Hepatocyte (in vitro differentiated cells): ENCODE results near the gene PRXL2B. TPM values are rescaled to one million over a fixed set of nuclear protein-coding genes. Genes with fewer than 3 reads are reported as not detected.
"Not testable (repeated sequence)": the region's sequence is repeated elsewhere in the genome, so short reads cannot be mapped to it uniquely, and the experiment has no call there.

Experiments used
- DNase-seq: peaks from one replicate; pipeline ENCODE4 v3.0.0-alpha.2; 2016; ENCODE audit warnings: low spot score
- H2AFZ ChIP-seq: fragments of 200-600 bp; sonication (generic); 2 replicates; pipeline ENCODE4 v1.6.0; 2016; ENCODE audit warnings: antibody characterized with exemption, mild to moderate bottlenecking
- H3K27ac ChIP-seq: fragments of 200-600 bp; sonication (generic); 2 replicates; pipeline ENCODE4 v1.5.1; 2016; ENCODE audit warnings: mild to moderate bottlenecking
- H3K27me3 ChIP-seq: fragments of 200-600 bp; sonication (generic); 2 replicates; pipeline ENCODE4 v1.6.1; 2016
- H3K36me3 ChIP-seq: fragments of 200-600 bp; sonication (generic); replicated peaks from 2 replicates; pipeline ENCODE4 v1.5.1; 2016; ENCODE audit warnings: low read depth; ENCODE audit not compliant: insufficient read depth
- H3K4me1 ChIP-seq: fragments of 200-600 bp; sonication (generic); 2 replicates; pipeline ENCODE4 v1.5.1; 2016; ENCODE audit warnings: mild to moderate bottlenecking, moderate library complexity; ENCODE audit not compliant: insufficient read depth
- H3K4me2 ChIP-seq: fragments of 200-600 bp; sonication (generic); 2 replicates; pipeline ENCODE4 v1.6.0; 2016
- H3K4me3 ChIP-seq: fragments of 200-600 bp; sonication (generic); 2 replicates; pipeline ENCODE4 v1.5.1; 2016; ENCODE audit warnings: mild to moderate bottlenecking
- H3K79me2 ChIP-seq: fragments of 200-600 bp; sonication (generic); 2 replicates; pipeline ENCODE4 v1.6.0; 2017; ENCODE audit warnings: mild to moderate bottlenecking
- H3K9me2 ChIP-seq: fragments of 200-600 bp; sonication (generic); replicated peaks from 2 replicates; pipeline ENCODE4 v1.6.0; 2017; ENCODE audit warnings: mild to moderate bottlenecking; ENCODE audit not compliant: insufficient read depth
- H3K9me3 ChIP-seq: fragments of 200-600 bp; sonication (generic); 2 replicates; pipeline ENCODE4 v1.5.1; 2016; ENCODE audit warnings: low read depth, mild to moderate bottlenecking
- H4K20me1 ChIP-seq: fragments of 200-600 bp; sonication (generic); 2 replicates; pipeline ENCODE4 v1.6.0; 2016; ENCODE audit warnings: mild to moderate bottlenecking; ENCODE audit not compliant: insufficient read depth, poor library complexity, severe bottlenecking
- EZH2 ChIP-seq: fragments of 200-600 bp; sonication (generic); IDR thresholded peaks from 2 replicates; pipeline ENCODE4 v1.6.1; 2016; ENCODE audit warnings: antibody characterized with exemption, mild to moderate bottlenecking, borderline replicate concordance
- EZH2phosphoT487 ChIP-seq: fragments of 200-600 bp; sonication (generic); IDR thresholded peaks from one replicate; pipeline ENCODE4 v1.6.1; 2018; ENCODE audit warnings: antibody characterized with exemption, mild to moderate bottlenecking, low read depth, moderate library complexity; ENCODE audit not compliant: unreplicated experiment, severe bottlenecking
- WGBS: methylation state at CpG from one replicate; pipeline ENCODE4 v1.1.6; 2016; ENCODE audit warnings: low lambda C conversion rate; ENCODE audit errors: missing lambda C conversion rate; 5-methylcytosine and 5-hydroxymethylcytosine counted together
- polyA plus RNA-seq: library from polyadenylated mRNA; unstranded; fragments of >200 nt; fragmentation: Nextera tagmentation; extraction: Ambion mirVana; gene quantifications from 2 replicates; pipeline ENCODE4 v1.2.1, GENCODE V29; 2016
- total RNA-seq: library from RNA; depleted of rRNA; stranded (reverse); fragments of >200 nt; gene quantifications from 2 replicates; pipeline ENCODE4 v1.2.3, GENCODE V29; 2014
- TF ChIP-seq, protein P1 (sequence below): fragments of 200-600 bp; sonication (generic); IDR thresholded peaks from 2 replicates; pipeline ENCODE4 v1.5.1; 2016; ENCODE audit warnings: antibody characterized with exemption, mild to moderate bottlenecking; ENCODE audit not compliant: poor library complexity

The PRXL2B gene
- total and polyA plus RNA-seq, 2 experiments from 2014 or later = 36.7 to 41.4 TPM

DNA sequence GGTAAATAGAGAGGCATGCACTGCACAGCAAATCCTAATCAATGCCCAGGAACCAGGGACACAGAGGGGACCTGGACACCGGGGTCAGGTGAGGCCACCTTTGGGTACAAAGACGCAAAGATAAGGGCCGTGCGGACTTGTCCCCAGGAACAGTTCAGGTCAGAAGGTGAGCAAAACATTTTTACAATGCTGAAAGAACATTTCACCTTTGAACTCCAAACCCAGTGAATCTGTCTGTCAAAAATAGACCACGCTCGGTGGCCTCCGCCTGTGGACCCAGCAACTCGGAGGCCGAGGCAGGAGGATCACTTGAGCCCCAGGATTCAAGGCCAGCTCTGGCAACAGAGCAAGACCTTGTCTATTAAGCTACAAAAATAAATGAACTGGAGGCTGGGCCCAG lies 15.2 kb upstream of the PRXL2B start:
- Histone ChIP-seq H3K27ac (no peak overlapping the region), H3K4me1 (peaks cover 10% of the 10 kb centered on the region), H3K79me2 (no peaks in the 10 kb centered on the region), H4K20me1 (no peaks in the 10 kb centered on the region), H3K4me2 (no peak overlapping the region), H3K9me2 (no peaks in the 10 kb centered on the region), H3K36me3 (no peaks in the 10 kb centered on the region), H3K4me3 (no peak overlapping the region), H3K9me3 (no peaks in the 10 kb centered on the region), H2AFZ (no peak overlapping the region), H3K27me3 (no peaks in the 10 kb centered on the region)
- 82% methylated on average over 9 of the region's 9 CpGs for WGBS
- no peak for DNase-seq
- TF ChIP-seq EZH2phosphoT487 = no peak
- TF ChIP-seq, protein P1, sequence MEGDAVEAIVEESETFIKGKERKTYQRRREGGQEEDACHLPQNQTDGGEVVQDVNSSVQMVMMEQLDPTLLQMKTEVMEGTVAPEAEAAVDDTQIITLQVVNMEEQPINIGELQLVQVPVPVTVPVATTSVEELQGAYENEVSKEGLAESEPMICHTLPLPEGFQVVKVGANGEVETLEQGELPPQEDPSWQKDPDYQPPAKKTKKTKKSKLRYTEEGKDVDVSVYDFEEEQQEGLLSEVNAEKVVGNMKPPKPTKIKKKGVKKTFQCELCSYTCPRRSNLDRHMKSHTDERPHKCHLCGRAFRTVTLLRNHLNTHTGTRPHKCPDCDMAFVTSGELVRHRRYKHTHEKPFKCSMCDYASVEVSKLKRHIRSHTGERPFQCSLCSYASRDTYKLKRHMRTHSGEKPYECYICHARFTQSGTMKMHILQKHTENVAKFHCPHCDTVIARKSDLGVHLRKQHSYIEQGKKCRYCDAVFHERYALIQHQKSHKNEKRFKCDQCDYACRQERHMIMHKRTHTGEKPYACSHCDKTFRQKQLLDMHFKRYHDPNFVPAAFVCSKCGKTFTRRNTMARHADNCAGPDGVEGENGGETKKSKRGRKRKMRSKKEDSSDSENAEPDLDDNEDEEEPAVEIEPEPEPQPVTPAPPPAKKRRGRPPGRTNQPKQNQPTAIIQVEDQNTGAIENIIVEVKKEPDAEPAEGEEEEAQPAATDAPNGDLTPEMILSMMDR = no peak

DNA sequence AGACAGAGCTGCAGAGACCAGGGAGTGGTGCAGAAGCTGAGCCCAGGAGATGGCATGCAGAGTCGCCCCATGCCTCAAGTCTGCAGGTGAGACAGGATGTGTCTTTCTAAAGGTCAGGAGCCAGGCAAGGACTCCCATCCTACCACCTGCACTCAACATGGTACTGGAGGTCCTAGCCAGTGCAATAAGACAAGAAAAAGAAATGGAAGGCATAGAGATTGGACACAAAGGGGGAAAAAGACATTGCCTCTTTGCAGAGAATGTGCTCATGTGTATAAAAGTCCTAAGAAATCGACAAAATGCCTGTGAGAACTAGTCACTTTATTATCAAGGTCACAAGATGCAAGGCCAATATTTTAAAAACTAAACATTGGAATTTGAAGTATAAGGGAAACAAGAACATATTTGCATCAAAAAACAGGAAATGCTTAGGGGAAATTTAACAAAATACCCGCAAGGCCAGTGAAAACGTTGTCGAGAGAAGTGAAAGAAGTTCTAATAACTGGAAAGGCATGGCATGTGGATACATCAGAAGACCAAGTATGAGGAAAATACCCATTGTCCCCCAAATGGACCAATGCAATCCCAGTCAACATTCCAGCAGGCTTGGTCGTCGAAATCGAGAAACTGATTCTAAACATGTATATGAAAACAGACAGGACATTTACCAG lies 13.2 kb upstream of the PRXL2B start:
- Histone ChIP-seq H3K9me2 (no peaks in the 10 kb centered on the region), H3K9me3 (no peaks in the 10 kb centered on the region), H3K79me2 (no peaks in the 10 kb centered on the region), H2AFZ (no peak overlapping the region), H3K4me3 (no peak overlapping the region), H4K20me1 (no peaks in the 10 kb centered on the region), H3K36me3 (no peaks in the 10 kb centered on the region), H3K4me2 (no peak overlapping the region), H3K27ac (no peak overlapping the region), H3K4me1 (peaks cover 21% of the 10 kb centered on the region), H3K27me3 (no peaks in the 10 kb centered on the region)
- no peak for DNase-seq
- WGBS = 93% methylated on average over 8 of the region's 8 CpGs
- TF ChIP-seq EZH2phosphoT487 = no peak

DNA sequence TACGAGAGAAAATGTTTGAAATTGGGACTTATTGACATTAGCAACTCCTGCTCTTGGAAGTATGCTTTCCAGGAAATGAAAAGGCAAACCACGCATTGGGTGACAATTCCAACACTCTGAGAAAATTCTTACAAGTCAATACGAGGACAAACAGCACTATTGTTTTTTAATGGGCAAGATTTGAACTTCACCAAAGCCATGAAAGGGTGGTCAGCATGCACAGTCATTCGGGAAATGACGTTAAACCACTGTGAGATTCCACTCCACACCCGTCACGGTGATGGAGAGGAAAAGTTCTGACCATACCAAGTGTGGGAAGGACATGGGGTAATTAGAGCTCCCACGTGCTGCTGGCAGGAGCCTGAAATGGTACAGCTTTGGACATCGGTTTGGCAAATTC lies 12.2 kb upstream of the PRXL2B start:
- no peak overlapping the region for H3K27ac ChIP-seq
- H3K79me2 ChIP-seq = no peaks in the 10 kb centered on the region
- H3K36me3 ChIP-seq = no peaks in the 10 kb centered on the region
- H3K27me3 ChIP-seq = no peaks in the 10 kb centered on the region
- no peak for DNase-seq
- H4K20me1 ChIP-seq = no peaks in the 10 kb centered on the region
- no peak overlapping the region for H3K4me3 ChIP-seq
- 87% methylated on average over 9 of the region's 9 CpGs for WGBS
- H3K9me2 ChIP-seq = no peaks in the 10 kb centered on the region
- H2AFZ ChIP-seq = no peak overlapping the region
- H3K4me2 ChIP-seq = no peak overlapping the region
- TF ChIP-seq, protein P1 = no peak
- TF ChIP-seq EZH2phosphoT487 = no peak
- TF ChIP-seq EZH2 = no peak
- H3K4me1 ChIP-seq = peaks cover 26% of the 10 kb centered on the region
- no peaks in the 10 kb centered on the region for H3K9me3 ChIP-seq

GRCh38 chr1:2575801-2576663 lies 10.5 kb upstream of the PRXL2B start:
- Histone ChIP-seq H3K27me3 (no peaks in the 10 kb centered on the region), H3K4me1 (peaks cover 26% of the 10 kb centered on the region), H3K9me2 (no peaks in the 10 kb centered on the region), H3K79me2 (no peaks in the 10 kb centered on the region), H3K9me3 (no peaks in the 10 kb centered on the region), H3K36me3 (no peaks in the 10 kb centered on the region), H3K27ac (peak overlapping the region; percentile 99), H4K20me1 (no peaks in the 10 kb centered on the region), H3K4me3 (no peak overlapping the region), H2AFZ (no peak overlapping the region), H3K4me2 (peak overlapping the region; percentile 61)
- 68% methylated on average over 22 of the region's 23 CpGs for WGBS
- TF ChIP-seq, protein P1 = no peak
- TF ChIP-seq EZH2phosphoT487 (no peak), EZH2 (no peak)
- DNase-seq = peak; percentile 89

DNA sequence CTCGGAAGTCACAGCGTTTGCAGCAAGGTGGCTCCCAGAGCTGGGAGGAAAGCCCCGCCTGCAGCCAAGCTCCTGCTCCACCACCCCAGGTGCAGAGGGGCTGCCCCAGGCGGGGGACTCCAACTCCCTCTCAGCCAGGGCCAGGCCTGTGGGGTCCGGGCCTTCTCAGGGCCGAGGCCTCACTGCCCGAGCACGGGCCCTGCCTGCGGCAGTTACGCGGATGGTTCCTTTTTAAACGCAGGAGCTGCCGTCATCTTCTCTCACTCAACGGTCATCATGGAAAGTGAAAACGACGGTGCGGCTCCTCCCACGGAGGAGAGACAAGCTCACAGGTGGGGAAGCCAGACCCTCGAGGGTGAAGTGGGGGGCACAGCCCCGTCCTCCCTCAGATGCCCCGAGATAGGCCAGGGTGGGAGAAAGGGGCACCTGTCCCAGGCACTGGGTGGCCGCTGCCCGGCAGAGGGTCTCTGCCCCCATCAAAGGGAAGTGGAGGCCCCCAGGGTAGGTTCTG lies 9.0 kb upstream of the PRXL2B start:
- not testable (repeated sequence) for H3K4me3 ChIP-seq

More for the DNA sequence above, 9.0 kb upstream of the PRXL2B start:
- H3K27me3 ChIP-seq, H3K9me3 ChIP-seq, DNase-seq, H3K9me2 ChIP-seq, H2AFZ ChIP-seq, H4K20me1 ChIP-seq, H3K36me3 ChIP-seq, H3K79me2 ChIP-seq: not testable (repeated sequence)
- Histone ChIP-seq H3K4me2 (peak overlapping the region; percentile 39), H3K4me1 (peaks cover 26% of the 10 kb centered on the region), H3K27ac (peak overlapping the region; percentile 99)
- WGBS = 87% methylated on average over 20 of the region's 23 CpGs
